M059J (cell line): ENCODE data around the gene TMEM256. TPM values are rescaled to one million over a fixed set of nuclear protein-coding genes. Genes with fewer than 3 reads are reported as not detected.

ENCODE experiments used
- DNase-seq: peaks from one replicate; pipeline ENCODE4 v3.0.0-alpha.2; 2012; ENCODE audit warnings: low read depth
- total RNA-seq: library from RNA; depleted of rRNA; stranded (reverse); fragments of >200 nt; shearing (Covaris generic); gene quantifications from 2 replicates; pipeline ENCODE4 v1.2.3, GENCODE V29; 2014

TMEM256 gene
- total RNA-seq, 1 experiment from 2014 or later: 122 TPM

- no peak for DNase-seq
These were observed 25.8 kb upstream of the TMEM256 start for GRCh38 chr17:7429722-7430121.

- DNase-seq: no peak
These were observed 24.7 kb upstream of the TMEM256 start, which contains the start of gene SPEM3 for GRCh38 chr17:7428557-7428956. Gene SPEM3, plus strand, starts transcription at chr17:7428857. Its CDS starts 46 bp downstream, at chr17:7428903.

- no peak for DNase-seq
These were observed 23.7 kb upstream of the TMEM256 start for GRCh38 chr17:7427549-7427948.

- no peak for DNase-seq
These were observed 23.1 kb upstream of the TMEM256 start for GRCh38 chr17:7426896-7427489.

- no peak for DNase-seq
These were observed 22.4 kb upstream of the TMEM256 start for GRCh38 chr17:7426203-7426863.

GRCh38 chr17:7425756-7426155, 21.9 kb upstream of the TMEM256 start:
- DNase-seq: no peak

GRCh38 chr17:7425316-7425715, 21.4 kb upstream of the TMEM256 start, which contains the start of gene SPEM2:
Gene SPEM2, plus strand, starts transcription at chr17:7425616. Its CDS starts 73 bp downstream, at chr17:7425689.
- no peak for DNase-seq

- DNase-seq: no peak
These were observed 19.8 kb upstream of the TMEM256 start for GRCh38 chr17:7423679-7424078.

GRCh38 chr17:7421186-7421585, 17.3 kb upstream of the TMEM256 start:
- DNase-seq: no peak

GRCh38 chr17:7419819-7420610, 16.1 kb upstream of the TMEM256 start, which contains the start of gene SPEM1:
Gene SPEM1, plus strand, starts transcription at chr17:7420324. Its CDS starts 61 bp downstream, at chr17:7420385.
- no peak for DNase-seq

- no peak for DNase-seq
These were observed 14.7 kb upstream of the TMEM256 start for GRCh38 chr17:7418472-7419152.

- no peak for DNase-seq
These were observed 13.3 kb upstream of the TMEM256 start for GRCh38 chr17:7417056-7417655.

GRCh38 chr17:7416323-7416722, 12.4 kb upstream of the TMEM256 start:
- DNase-seq: no peak

GRCh38 chr17:7415784-7416183, 11.9 kb upstream of the TMEM256 start:
- no peak for DNase-seq

- no peak for DNase-seq
These were observed 10.9 kb upstream of the TMEM256 start for GRCh38 chr17:7414837-7415236.

- peak; percentile 83 for DNase-seq
These were observed 9.6 kb upstream of the TMEM256 start for GRCh38 chr17:7413346-7413985.

GRCh38 chr17:7411427-7411750, 7.5 kb upstream of the TMEM256 start:
- DNase-seq: no peak

GRCh38 chr17:7410634-7411426, 6.9 kb upstream of the TMEM256 start:
- no peak for DNase-seq

- DNase-seq: no peak
These were observed 5.8 kb upstream of the TMEM256 start for GRCh38 chr17:7409716-7410115.

- DNase-seq: no peak
These were observed 5.0 kb upstream of the TMEM256 start for GRCh38 chr17:7408863-7409262.
